Measurements from ENCODE around the gene SSU72.

The SSU72 gene

DNA sequence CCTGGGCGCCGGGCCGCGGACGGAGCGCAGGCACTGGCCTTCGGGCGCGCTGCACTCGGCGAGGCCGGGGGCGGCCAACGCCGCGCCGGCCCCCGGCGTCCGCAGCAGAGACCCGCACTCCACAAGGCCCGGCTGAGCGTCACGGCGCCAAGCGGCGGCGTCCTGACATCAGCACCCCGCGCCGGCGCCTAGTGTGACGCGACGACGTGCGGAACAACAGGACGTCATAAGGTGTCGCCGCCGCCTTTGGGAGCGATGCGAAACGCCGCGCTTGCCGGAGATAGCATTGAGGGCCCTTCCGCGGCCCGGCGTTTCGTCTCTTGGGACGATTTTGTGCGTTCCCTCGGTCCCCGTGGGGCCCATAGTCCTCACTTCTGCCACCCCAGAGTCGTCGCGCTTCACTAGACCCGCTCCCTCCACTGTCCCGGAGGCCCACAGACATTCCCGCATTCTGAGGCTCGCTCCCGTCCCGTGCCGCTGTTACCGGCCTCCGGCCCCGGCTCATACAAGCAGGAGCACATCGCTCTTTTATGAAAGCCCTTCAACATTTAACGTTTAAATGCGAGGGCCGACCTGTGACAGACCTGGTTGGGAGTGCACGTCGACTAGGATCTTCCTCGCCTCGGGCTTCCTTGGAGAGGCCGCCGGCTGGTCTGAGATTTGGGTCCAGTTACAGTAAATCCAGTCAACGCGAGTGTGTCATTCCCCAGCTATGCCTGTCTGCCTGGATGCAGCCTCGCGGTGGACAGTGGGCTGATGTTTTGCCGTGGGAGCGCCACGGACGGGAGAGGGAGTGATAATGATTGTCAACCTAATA, at the start of gene SSU72:
Gene SSU72, minus strand, starts transcription at position 143 of the 817 bp plus-strand sequence. CDS start 306 bp downstream, outside the sequence.
- peak; percentile 78 to 85 (median 84) for DNase-seq (ENCODE audit: low read depth in 2 of 3, low spot score in 2 of 3)

DNA sequence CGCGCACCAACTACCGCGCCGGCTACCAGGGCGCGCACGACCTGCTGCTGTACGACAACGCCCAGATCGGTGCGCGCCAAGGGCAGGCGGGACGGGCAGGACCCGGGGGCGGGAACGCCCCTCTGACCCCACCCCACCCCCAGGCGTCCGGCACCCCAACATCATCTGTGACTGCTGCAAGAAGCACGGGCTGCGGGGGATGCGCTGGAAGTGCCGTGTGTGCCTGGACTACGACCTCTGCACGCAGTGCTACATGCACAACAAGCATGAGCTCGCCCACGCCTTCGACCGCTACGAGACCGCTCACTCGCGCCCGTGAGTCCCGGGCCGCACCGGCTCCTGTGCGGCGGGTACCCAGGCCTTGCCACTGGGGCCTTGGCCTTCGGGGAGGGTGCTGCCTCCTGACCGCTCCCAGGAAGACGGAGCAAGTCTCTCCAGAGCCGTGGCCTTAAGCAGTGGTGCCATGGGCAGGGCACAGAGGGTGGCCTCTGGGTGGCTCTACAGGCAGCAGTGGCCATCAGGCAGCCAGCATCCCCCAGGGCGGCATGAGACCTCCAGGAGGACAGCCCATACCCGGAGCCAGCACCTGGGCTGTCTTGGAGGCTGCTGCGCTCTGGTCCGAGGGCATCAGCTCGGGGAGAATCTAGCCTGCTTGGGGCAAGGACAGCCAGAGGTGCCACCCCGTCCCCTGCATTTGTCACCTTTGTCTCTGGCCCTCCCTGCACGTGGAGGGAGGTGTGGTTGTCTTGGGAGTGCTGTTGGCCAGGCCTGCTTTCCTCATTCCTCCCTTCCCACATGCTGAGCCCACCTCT, 49.2 kb upstream of the SSU72 start:
- no peak for DNase-seq (ENCODE audit: low read depth in 2 of 3, low spot score in 2 of 3)

DNA sequence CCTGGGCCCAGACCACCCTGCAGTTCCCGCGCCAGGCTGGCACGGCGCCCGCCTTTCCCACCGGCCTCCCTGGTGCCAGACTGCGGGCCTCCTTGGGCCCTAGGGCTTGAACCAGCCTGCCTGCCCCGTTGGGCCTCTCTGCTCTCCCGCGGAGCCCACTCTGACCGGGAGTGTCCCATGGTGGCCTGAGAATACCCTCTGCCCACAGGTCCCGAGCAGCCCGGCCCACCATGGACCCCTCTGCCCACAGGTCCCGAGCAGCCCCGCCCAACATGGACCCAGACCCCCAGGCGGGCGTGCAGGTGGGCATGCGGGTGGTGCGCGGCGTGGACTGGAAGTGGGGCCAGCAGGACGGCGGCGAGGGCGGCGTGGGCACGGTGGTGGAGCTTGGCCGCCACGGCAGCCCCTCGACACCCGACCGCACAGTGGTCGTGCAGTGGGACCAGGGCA, 48.5 kb upstream of the SSU72 start:
- no peak for DNase-seq (ENCODE audit: low read depth in 2 of 3, low spot score in 2 of 3)

DNA sequence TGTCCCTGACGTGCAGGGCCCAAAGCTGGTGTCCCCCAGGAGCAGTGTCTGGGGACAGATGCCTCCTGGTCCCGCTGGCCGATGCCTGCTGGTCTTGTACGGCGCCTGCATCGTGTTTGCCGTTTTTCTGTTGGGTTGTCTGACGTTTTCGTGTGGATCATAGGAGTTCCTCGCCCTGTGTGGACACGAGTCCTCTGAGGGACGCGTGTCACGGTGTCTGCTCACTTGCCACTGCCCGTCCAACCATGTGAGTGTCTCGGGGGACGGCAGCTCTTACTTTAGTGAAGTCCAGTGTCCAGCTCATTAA, 48.1 kb upstream of the SSU72 start:
- no peak for DNase-seq (ENCODE audit: low read depth in 2 of 3, low spot score in 2 of 3)

DNA sequence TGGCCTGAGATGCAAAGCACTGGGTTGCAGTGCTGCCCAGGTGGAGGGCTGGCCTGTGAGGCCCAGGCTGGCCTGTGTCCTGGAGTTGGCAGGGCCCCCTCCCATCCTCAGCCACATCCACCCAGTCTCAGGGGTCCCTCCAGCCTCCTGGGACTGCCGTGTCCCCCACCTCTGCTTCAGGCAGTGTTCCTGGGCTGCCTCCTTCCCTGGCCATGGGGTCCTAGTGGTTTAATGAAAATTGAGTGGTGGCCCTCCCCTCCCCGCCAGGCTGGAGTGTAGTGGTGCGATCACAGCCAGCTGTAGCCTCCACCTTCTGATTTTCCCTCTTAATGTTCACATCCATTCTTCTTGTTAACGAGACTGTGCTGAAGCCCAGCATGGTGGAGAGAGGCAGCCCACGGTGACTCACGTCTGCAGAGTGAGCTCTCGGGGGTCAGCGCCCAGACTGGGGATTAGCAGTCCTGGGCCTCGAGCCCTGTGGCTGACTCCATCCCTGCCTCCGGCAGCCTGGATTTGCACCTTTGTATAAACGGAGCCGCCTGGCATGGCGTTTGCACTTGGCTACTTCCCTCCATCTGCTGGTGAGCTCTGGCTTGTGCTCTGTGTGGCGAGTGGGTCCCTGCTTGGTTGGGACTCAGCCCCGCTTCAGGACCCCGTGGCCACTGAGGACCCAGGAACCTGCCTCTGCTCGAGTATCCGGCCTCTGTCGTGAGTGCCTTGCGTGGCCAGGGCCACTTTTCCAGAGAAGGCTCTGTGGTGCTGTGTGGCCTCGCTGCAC, 47.5 kb upstream of the SSU72 start:
- DNase-seq (ENCODE audit: low read depth in 2 of 3, low spot score in 2 of 3) = no peak

DNA sequence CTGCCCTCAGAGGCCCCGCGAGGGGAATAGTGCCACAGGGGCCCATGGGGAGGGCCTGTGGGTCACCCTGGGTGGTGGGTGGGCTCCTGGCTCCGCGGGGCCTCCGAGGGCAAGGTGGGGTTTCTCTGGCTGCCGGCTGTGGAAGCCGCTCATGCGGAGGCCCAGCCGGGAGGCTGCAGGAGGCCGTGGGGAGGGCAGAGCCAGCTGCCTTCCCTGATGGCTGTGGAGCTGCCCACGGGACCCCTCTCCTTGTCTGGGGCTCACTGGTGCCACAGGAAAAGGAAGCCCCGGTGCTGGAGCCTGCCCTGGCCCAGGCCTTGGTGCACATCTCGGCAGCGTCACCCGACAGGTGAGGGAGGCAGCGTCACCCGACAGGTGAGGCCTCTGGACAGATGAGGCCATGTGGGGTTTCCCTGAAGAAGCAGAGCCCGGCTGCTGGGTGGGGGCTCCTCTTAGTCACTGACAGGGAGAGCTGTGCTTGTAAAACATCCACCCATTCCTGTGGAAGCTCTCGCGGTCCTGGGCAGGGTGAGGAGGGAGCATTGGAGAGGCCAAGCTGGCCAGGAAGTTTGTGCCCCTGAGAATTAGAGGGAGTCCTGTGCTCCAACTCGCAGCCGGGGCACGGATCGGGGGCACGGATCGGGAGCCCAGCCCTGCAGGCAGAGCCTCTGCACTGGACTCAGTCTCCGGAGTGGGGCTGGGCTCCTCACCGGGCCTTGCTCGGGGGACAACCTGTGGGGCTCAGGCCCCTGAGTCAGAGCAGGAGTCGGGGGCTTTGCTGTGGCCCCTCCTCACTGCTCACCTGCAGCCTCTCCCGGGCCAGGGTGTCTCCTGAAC, 46.7 kb upstream of the SSU72 start:
- DNase-seq (ENCODE audit: low read depth in 2 of 3, low spot score in 2 of 3) = no peak

DNA sequence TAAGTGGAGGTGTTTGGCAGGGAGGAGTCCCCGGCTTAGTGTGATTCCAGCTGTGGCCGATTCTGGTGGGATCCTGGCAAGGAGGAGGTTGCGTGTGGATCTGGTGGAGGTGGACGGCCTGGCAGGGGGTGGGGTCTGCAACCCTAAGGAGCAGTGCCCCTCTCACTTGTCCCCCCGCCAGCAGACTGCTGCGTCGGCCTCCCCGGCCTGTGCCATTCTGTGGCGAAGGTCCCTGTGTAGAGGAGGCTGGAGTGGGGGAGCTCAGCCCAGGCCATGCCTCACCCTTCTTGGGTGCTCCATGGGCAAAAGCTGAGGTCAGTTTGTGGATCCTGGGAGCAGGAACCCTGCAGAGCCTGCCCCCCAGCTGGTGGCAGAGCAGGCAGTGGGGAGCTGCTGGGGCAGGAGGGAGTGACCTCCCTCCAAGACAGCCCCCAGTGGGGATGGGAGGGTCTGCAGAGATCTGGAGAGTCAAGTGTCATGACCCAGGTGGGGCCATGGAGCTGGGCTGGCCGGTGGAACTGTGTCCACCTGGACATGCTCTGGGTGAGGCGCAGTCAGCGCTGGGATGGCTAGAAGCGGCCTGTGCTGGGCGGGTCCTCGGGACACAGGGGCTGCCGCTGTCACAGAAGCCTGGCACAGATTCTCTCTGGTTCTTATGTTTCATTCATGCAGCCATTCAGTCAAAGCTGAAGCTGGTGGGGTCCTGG, 45.9 kb upstream of the SSU72 start:
- DNase-seq (ENCODE audit: low read depth in 2 of 3, low spot score in 2 of 3) = no peak

DNA sequence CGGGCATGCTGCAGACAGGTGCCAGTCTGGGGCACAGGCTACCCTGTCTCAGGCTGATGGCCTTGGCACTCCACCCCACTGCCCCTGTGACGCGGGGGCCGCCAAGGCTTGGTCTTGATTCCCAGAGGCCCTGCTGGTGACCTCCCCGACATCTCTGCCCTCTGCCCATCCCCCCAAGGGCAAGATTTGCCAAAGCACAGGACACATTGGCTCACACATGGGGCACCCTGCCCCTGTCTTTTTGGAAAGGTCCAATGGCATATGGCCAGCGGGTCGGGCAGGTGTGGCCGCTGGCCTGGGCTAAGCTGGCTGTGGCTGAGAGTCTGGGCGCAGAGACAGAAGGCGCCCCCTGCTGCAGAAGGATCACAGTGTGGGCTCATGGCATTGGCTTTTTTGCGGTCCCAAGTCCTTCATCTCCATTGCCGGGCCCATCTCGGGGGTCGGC, 45.3 kb upstream of the SSU72 start:
- DNase-seq (ENCODE audit: low read depth in 2 of 3, low spot score in 2 of 3) = no peak

DNA sequence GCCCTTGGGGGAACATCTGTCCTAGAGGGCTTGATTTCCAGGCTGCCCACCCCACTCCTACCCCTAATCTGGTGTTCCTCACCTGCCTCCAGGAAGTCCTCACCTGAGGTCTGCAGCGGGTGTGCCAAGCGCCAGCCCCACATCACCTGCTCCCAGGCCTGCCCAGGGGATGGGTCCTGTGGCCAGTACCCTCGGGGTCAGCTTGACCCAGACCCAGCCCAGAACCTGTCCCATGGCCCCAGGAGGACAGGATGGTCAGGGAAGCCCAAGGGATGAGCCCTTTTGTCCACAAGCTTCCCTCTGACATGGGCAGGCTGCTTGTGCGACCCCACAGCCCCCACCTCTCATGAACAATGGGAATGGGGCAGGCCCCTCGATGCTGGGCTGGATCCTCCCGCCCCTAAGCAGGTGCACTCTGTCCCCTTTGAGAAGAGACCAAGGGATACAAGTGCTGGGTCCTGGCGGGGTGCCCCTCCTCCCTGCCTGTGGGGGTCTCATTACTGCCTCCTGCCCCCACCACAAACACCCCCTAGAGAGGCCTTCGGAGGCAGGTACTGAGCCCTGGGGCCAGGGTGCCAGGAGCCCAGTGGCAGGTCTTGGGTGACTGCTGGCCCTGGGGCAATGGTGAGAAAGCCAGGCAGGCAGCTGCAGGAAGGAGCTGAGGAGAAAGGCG, 43.9 kb upstream of the SSU72 start:
- DNase-seq (ENCODE audit: low read depth in 2 of 3, low spot score in 2 of 3) = no peak

DNA sequence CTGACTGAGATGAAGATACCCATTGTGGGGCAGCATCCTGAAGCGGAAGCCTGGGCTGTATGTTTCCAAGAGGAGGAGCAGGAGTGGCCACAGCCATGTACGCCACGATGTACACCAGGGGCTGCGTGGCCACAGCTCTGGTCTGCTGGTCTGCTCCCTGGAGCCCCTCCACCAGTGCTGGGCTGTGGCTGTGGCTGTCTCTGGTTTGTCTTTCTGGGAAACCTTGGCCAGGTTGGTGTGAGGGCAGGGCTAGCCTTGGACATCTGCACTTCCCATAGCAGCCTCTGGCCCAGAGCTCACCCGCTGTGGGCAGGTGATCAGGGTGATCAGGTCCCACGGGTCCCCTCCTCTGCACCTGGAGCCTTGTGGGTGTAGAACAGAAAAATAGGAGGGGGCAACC, 43.3 kb upstream of the SSU72 start:
- no peak for DNase-seq (ENCODE audit: low read depth in 2 of 3, low spot score in 2 of 3)

DNA sequence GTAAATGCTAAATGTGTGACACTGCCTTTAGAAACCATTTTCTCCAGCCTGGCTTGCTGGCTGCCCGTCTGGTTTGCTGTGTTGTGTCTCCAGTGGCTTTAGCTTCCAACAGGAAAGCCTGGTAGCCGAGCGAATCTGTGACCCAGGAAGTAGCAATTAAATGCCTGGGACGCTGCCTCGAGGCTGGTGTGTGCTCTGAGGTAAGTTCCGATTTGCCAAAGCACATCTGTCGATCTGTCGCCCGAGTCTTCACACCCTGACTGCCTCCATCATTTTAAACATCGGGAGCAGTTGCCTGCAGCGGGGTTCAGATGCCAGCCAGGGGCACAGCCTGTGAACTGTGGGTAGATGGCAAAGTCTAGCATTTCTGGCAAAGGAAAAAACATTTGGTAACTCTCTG, 42.9 kb upstream of the SSU72 start:
- no peak for DNase-seq (ENCODE audit: low read depth in 2 of 3, low spot score in 2 of 3)

DNA sequence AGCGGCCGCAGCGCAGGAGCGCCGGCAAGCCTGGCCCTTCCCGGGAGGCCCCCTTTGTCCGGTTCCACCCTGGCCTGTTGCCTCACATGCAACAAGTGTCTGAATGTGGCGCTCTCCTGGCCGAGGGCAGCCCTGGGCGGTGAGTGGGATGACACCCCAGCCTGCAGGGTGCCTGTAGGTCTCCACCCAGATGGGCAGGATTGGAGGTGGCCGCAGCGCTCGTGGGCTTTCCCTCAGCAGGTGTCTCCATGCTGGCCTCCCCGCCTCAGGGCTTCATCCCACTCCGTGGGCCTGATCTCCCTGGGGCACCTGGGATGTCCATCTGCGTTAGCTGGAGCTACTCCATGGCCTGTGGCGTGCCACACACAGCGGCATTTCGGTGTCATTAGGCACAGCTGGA, 42.2 kb upstream of the SSU72 start:
- no peak for DNase-seq (ENCODE audit: low read depth in 2 of 3, low spot score in 2 of 3)

DNA sequence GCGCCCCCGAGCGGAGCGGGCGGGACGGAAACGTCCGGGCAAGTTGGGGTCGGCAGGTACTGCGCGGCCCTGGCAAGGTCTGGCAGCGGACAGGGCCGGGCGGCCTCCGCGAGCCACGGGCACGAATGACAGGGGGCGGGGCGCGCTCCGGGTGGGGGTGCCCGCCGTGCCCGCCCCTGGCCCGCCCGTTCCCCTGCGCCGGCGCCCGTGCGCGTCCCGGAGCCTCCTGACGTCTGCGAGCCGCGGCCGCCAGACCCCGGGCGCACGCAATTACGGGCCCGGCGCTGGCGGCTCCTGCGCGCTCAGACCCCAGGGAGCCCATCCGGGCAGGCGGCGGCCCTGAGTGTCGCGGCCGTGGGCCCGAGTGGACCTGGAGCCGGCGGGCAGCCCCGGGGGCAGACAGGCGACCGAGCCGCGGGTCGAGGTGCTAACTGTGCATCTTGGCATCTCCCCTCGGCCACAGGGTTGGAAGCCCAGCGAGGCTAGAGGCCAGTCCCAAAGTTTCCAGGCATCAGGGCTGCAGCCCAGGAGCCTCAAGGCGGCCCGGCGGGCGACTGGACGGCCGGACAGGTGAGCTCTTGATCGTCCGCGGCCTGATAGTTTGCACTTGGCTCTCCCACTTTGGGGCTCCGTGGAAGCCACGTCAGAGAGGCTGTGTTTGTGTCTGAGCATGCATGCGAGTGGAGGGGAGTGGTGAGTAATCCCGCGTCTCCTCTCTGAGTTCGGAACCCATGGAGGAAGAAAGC, 41.6 kb upstream of the SSU72 start:
- no peak for DNase-seq (ENCODE audit: low read depth in 2 of 3, low spot score in 2 of 3)

DNA sequence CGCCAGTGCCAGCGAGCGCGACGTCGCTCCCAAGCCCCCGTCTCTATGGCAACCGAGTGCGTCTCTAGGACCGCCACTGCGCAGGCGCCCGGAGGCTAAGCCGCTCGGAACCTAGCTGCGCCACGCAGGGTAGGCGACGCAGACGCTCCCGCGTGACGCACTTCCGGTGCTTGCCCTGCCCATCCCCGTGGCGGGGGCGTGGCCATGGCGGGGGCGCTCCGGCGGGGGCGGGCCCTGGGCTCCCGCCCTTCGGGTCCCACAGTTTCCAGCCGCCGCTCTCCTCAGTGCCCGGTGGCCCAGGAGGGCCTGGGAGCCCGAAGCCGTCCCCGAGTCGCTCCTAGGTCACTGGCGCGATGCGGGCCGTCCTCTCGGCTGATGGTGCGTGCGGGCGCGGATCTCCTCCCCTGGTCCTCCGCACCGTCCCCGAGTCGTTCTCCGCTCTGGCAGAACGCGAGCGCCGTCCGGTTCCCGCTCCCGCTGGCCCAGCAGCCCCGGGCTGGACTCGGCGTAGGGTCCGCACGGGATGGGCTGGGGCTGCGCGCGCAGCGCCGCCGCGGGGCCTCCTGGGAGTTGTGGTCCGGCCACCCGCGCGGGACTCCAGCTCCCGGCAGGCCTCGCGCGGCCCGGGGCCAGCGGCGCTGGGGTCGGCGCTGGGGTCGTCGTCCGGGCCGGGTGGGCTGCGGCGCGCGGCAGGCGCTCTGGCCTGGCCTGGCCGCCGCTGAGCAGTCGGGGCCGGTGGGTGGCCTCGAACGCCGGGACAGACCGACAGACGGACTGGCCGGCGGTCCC, 40.8 kb upstream of the SSU72 start, which contains the start of gene MIB2:
Gene MIB2, plus strand, starts transcription at position 245 of the 789 bp plus-strand sequence. CDS start 7,953 bp downstream, outside the sequence.
- peak; percentile 94 to 96 (median 95) for DNase-seq (ENCODE audit: low read depth in 2 of 3, low spot score in 2 of 3)

DNA sequence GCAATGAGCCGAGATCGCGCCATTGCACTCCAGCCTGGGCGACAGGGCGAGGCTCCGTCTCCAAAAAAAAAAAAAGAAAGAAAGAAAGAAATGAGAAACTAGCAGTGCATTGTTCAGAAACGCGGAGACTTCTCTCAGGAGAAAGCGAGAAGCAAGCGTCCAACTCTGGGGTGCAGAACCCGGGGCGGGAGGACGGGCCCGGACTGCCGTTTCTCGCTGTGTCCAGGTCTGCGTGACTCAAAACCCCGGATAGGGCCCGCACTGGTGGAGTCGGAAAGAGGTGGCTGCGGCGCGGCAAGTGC, 40.2 kb upstream of the SSU72 start:
- no peak for DNase-seq (ENCODE audit: low read depth in 2 of 3, low spot score in 2 of 3)

DNA sequence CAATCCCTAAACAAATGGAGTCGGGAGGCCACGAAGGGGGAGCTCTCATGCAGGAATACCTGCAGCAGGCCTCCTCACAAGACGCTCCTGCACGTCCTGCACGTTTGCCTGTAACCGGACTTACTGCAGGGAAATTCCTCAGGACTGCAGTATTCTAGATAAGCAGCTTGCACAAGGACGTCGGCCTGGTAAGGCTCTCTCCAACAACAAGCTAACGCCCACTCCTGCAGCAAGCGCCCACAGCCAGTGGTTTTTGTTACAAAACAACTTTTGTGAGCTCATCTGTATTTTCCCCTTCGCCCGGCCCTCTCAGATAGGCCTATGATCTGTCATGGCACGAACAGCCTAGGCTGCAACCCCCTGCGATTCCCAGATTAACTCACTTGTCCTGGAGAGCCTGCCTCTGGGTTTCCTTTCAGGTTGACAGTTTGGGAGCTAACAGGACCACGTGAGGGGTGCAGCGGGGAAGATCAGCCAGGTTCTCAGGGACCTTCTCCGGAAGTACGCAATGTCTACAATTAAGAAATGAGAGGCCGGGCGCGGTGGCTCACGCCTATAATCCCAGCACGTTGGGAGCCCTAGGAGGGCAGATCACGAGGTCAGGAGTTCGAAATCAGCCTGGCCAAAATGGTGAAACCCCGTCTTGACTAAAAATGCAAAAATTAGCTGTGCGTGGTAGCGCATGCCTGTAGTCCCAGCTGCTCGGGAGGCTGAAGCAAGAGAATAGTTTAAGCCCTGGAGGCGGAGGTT, 39.7 kb upstream of the SSU72 start:
- peak in 1 of 3 experiments; percentile 28 for DNase-seq (ENCODE audit: low read depth in 2 of 3, low spot score in 2 of 3)

DNA sequence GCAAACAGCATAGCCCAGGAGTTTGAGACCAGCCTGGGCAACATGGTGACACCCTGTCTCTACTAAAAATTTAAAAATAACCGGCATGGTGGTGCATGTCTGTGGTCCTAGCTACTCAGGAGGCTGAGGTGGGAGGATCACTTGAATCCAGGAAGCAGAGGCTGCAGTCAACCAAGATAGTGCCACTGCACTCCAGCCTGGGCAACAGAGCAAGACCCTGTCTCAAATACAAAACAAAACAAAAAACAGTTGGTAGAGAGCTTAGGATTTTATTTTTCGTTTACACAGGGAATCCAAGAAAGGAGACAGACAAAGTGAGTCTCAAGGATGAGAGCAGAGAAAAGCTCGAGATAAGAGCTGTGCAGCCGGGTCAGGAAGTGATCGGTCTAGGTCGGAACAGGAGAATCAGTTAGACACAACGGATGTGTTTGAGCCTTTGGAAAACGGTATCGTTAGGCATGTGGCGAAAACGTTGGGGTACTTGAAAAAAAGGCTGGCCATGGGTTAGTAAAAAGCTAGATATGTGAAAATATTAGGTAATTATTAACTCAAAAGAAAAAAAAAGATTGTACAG, 38.9 kb upstream of the SSU72 start:
- no peak for DNase-seq (ENCODE audit: low read depth in 2 of 3, low spot score in 2 of 3)
